Measurements from ENCODE around the gene NEK6.

GRCh38 chr9:124220946-124221451 is 36.8 kb upstream of the NEK6 start:
- TF ChIP-seq CTCF (conservative IDR thresholded peaks at IDR 0.05; ENCODE audit: low read depth, low read length) (no peak), EZH2 (IDR thresholded peaks at IDR 0.05; ENCODE audit: low read length, unreplicated experiment) (no peak), EZH2phosphoT487 (IDR thresholded peaks at IDR 0.05; ENCODE audit: borderline replicate concordance, low read length) (no peak)
